Thyroid gland (tissue), 4 donors: Measurements from ENCODE around the gene TRIM58. TPM values are rescaled to one million over a fixed set of nuclear protein-coding genes. Genes with fewer than 3 reads are reported as not detected.

Experiments used
- DNase-seq, 2 donors: peaks; one replicate each; pipeline ENCODE4 v3.0.0-alpha.2; 2019
- H3K27ac ChIP-seq, 3 donors: fragments of 200-600 bp; sonication (generic); 1 replicate in 2 of 3; 2 replicates in 1 of 3; pipeline ENCODE4 v1.5.1; 2016 to 2019; ENCODE audit warnings: mild to moderate bottlenecking in 1 of 3, moderate library complexity in 1 of 3
- H3K27me3 ChIP-seq: fragments of 200-600 bp; sonication (generic); one replicate; pipeline ENCODE4 v1.5.1; 2019
- H3K36me3 ChIP-seq, 2 donors: fragments of 200-600 bp; sonication (generic); one replicate each; pipeline ENCODE4 v1.5.1; 2016 to 2019
- H3K4me1 ChIP-seq, 2 donors: fragments of 200-600 bp; sonication (generic); one replicate each; pipeline ENCODE4 v1.5.1; 2017 to 2019
- H3K4me3 ChIP-seq, 3 donors: fragments of 200-600 bp; sonication (generic); replicated peaks in 1 of 3; 1 replicate in 2 of 3; 2 replicates in 1 of 3; pipeline ENCODE4 v1.5.1; 2016; ENCODE audit warnings: mild to moderate bottlenecking in 1 of 3
- H3K9me3 ChIP-seq: fragments of 200-600 bp; sonication (generic); one replicate; pipeline ENCODE4 v1.5.1; 2017
- CTCF ChIP-seq, 6 experiments: fragments of 200-600 bp in 3 of 6; fragments of 450-650 bp in 3 of 6; sonication (generic) in 3 of 6; IDR thresholded peaks; one replicate each; pipeline ENCODE4 v1.5.1; 2016 to 2019; ENCODE audit warnings: antibody characterized with exemption in 6 of 6, mild to moderate bottlenecking in 2 of 6, inconsistent platforms in 1 of 6, moderate library complexity in 1 of 6
- POLR2A ChIP-seq, 2 donors: fragments of 450-650 bp; IDR thresholded peaks; one replicate each; pipeline ENCODE4 v1.6.1; 2017; ENCODE audit warnings: antibody characterized with exemption in 2 of 2, mild to moderate bottlenecking in 2 of 2, moderate library complexity in 1 of 2
- WGBS, 2 donors: methylation state at CpG; one replicate each; pipeline ENCODE4 v1.1.5; 2017; 5-methylcytosine and 5-hydroxymethylcytosine counted together
- intact Hi-C: fragments of 100-400 bp; cut with DNase I; formaldehyde crosslinking; loops from one replicate; pipeline ENCODE4 v1.15.1; 2023
- total RNA-seq, 4 donors: library from RNA; depleted of rRNA; stranded (reverse); fragments of >200 nt; gene quantifications; one replicate each; pipeline ENCODE4 v1.2.3, GENCODE V29; 2016

Gene TRIM58
- total RNA-seq, 4 donors from 2014 or later, result 22.6 to 52.1 (median 29.4) TPM

GRCh38 chr1:247914941-247915662 is 58.1 kb downstream of the TRIM58 start:
- WGBS, 2 donors, result 26 to 35% methylated on average over 4 of the region's 4 CpGs
- no peaks in the 10 kb centered on the region for H3K36me3 ChIP-seq
- no peak for TF ChIP-seq POLR2A (IDR thresholded peaks at IDR 0.05)
- TF ChIP-seq CTCF (IDR thresholded peaks at IDR 0.05), result no peak
- peak overlapping the region in 2 of 3 donors; percentile 39 to 43 for H3K27ac ChIP-seq
- H3K27me3 ChIP-seq, result no peaks in the 10 kb centered on the region
- peak; percentile 42 for DNase-seq
- H3K4me1 ChIP-seq, result peaks cover 9 to 11% of the 10 kb centered on the region in 2 donors
- H3K4me3 ChIP-seq, result no peak overlapping the region
- intact Hi-C loops, result no loop called here
- H3K9me3 ChIP-seq, result no peaks in the 10 kb centered on the region

- Histone ChIP-seq H3K9me3 (no peaks in the 10 kb centered on the region), H3K27me3 (no peaks in the 10 kb centered on the region), H3K36me3 (no peaks in the 10 kb centered on the region), H3K4me1 (peaks cover 9 to 11% of the 10 kb centered on the region in 2 donors), H3K4me3 (no peak within 1 kb of the TSS), H3K27ac (no peak within 1 kb of the TSS)
- no peak for DNase-seq
- intact Hi-C loops, result no loop called here
- TF ChIP-seq POLR2A (IDR thresholded peaks at IDR 0.05) (no peak), CTCF (IDR thresholded peaks at IDR 0.05) (no peak)
- 45 to 99% methylated on average over 2 of the region's 2 CpGs for WGBS, 2 donors
These were observed 63.0 kb downstream of the TRIM58 start, which contains the start of gene OR2T8 for GRCh38 chr1:247919952-247920351. Gene OR2T8, plus strand, starts transcription at chr1:247920252. Its CDS starts 766 bp downstream, at chr1:247921018.

GRCh38 chr1:247923941-247924340 is 67.0 kb downstream of the TRIM58 start:
- TF ChIP-seq POLR2A (IDR thresholded peaks at IDR 0.05) (no peak), CTCF (IDR thresholded peaks at IDR 0.05) (no peak)
- H3K4me3 ChIP-seq, result no peak overlapping the region
- WGBS, 2 donors, result 49 to 59% methylated on average over 3 of the region's 3 CpGs
- no peaks in the 10 kb centered on the region for H3K36me3 ChIP-seq
- no peaks in the 10 kb centered on the region for H3K9me3 ChIP-seq
- intact Hi-C loops, result no loop called here
- no peak for DNase-seq
- H3K27me3 ChIP-seq, result no peaks in the 10 kb centered on the region
- no peak overlapping the region for H3K27ac ChIP-seq
- no peaks in the 10 kb centered on the region for H3K4me1 ChIP-seq

DNA sequence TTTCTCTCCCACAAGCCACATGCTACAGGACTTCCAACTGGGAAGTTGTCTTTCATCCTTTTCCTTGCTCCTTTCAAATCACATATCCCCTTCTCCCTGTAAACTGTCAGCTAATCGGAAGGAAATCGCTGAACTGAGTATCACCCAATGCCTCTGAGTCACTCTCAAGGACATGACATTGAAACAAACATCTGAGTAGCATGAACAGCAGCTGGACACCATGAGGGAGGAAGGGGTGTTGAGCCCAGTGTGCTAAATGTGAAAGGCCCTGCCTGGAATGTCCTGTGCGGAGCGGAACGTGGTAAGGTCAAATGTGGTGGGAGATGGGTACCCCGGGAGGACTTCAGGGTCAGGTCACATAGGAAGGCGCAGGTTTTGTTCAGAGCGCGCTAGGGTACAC is 67.9 kb downstream of the TRIM58 start, which contains the start of gene OR2AJ1:
TSS of gene OR2AJ1 (plus strand) at position 22 of the 400 bp plus-strand sequence. CDS start 8,880 bp downstream, outside the sequence.
- DNase-seq, result no peak
- TF ChIP-seq POLR2A (IDR thresholded peaks at IDR 0.05), result no peak
- TF ChIP-seq CTCF (IDR thresholded peaks at IDR 0.05), result no peak
- no peaks in the 10 kb centered on the region for H3K36me3 ChIP-seq
- H3K9me3 ChIP-seq, result no peaks in the 10 kb centered on the region
- intact Hi-C loops, result no loop called here
- H3K27ac ChIP-seq, result no peak within 1 kb of the TSS
- WGBS, 2 donors, result 93 to 94% methylated on average over 9 of the region's 9 CpGs
- H3K4me3 ChIP-seq, result no peak within 1 kb of the TSS
- H3K27me3 ChIP-seq, result no peaks in the 10 kb centered on the region
- no peaks in the 10 kb centered on the region for H3K4me1 ChIP-seq

Other genes with a start within 250 kb of the TRIM58 start
- gene OR13G1, start 177.4 kb upstream of the TRIM58 start, total RNA-seq, result not detected
- gene OR6F1, start 140.5 kb upstream of the TRIM58 start, total RNA-seq, result not detected
- 1 to 10 TPM in 1 of 4 donors, not detected in 3; 1.1 TPM for gene OR14K1, start 118.6 kb upstream of the TRIM58 start, total RNA-seq
- gene OR14A2, start 109.0 kb upstream of the TRIM58 start, total RNA-seq, result not detected
- gene OR1C1, start 96.6 kb upstream of the TRIM58 start, total RNA-seq, result not detected
- gene OR14A16, start 33.1 kb upstream of the TRIM58 start, total RNA-seq, result not detected
- gene OR11L1, start 15.3 kb upstream of the TRIM58 start, total RNA-seq, result under 1 TPM in 1 of 4 donors, not detected in 3; 0.68 TPM
- gene OR2W3, start 38.4 kb downstream of the TRIM58 start, total RNA-seq, result 10 to 100 TPM in 1 of 4 donors, 1 to 10 TPM in 3; 2.8 to 25.8 (median 6.0) TPM
- 1 to 10 TPM in 2 of 4 donors, under 1 TPM in 1, not detected in 1; 0.54 to 1.7 (median 1.2) TPM for gene OR2T8, start 63.1 kb downstream of the TRIM58 start, total RNA-seq
- gene OR2AJ1, start 67.7 kb downstream of the TRIM58 start, total RNA-seq, result under 1 TPM in 2 of 4 donors, not detected in 2; 0.33 to 0.63 TPM
- gene OR2L8, start 91.7 kb downstream of the TRIM58 start, total RNA-seq, result 1 to 10 TPM in 1 of 4 donors, under 1 TPM in 1, not detected in 2; 0.68 to 1.0 TPM
- gene OR2AK2, start 108.0 kb downstream of the TRIM58 start, total RNA-seq, result under 1 TPM in 2 of 4 donors, not detected in 2; 0.63 to 0.67 TPM
- not detected for gene OR2L5, start 156.5 kb downstream of the TRIM58 start, total RNA-seq
- under 1 TPM in 2 of 4 donors, not detected in 2; 0.27 to 0.34 TPM for gene OR2L2, start 172.9 kb downstream of the TRIM58 start, total RNA-seq
- under 1 TPM in 2 of 4 donors, not detected in 2; 0.13 to 0.42 TPM for gene OR2L3, start 189.6 kb downstream of the TRIM58 start, total RNA-seq
- under 1 TPM in 1 of 4 donors, not detected in 3; 0.38 TPM for gene OR2L13, start 238.0 kb downstream of the TRIM58 start, total RNA-seq